GM20431 (cell line): ENCODE measurements around the gene KANK2.
"Not testable (repeated sequence)": the region's sequence is repeated elsewhere in the genome, so short reads cannot be mapped to it uniquely, and the experiment has no call there.

Experiments used
- in situ Hi-C: fragments of 300-500 bp; cut with MseI, MboI; formaldehyde crosslinking; loops from one replicate; pipeline ENCODE4 v1.15.0; 2020; ENCODE audit warnings: low sequenced_read_pairs; ENCODE audit not compliant: unreplicated experiment

KANK2 gene

GRCh38 chr19:11151181-11151580, 46.2 kb downstream of the KANK2 start:
- in situ Hi-C loops, result no loop called here

DNA sequence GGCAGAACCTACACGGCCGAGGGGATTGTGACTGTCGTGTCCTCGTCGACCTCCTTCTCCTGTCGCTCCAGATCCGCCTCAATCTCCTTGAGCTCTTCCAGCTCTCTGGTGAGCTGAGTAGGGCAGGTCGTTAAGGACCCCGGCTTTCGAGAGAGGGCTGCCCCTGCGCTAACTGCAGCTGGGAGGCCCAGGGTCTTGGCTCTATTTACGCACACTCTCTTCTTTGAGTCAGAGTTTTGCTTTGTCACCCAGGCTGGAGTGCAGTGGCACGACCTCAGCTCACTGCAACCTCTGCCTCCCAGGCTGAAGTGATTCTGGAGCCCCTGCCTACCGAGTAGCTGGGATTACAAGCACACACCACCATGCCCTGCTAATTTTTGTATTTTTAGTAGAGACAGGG, 49.3 kb downstream of the KANK2 start:
- in situ Hi-C loops, result no loop called here

- in situ Hi-C loops, result no loop called here
Observed at GRCh38 chr19:11145536-11145924, 51.8 kb downstream of the KANK2 start.

- in situ Hi-C loops, result no loop called here
Observed at GRCh38 chr19:11142528-11143171, 54.7 kb downstream of the KANK2 start.

DNA sequence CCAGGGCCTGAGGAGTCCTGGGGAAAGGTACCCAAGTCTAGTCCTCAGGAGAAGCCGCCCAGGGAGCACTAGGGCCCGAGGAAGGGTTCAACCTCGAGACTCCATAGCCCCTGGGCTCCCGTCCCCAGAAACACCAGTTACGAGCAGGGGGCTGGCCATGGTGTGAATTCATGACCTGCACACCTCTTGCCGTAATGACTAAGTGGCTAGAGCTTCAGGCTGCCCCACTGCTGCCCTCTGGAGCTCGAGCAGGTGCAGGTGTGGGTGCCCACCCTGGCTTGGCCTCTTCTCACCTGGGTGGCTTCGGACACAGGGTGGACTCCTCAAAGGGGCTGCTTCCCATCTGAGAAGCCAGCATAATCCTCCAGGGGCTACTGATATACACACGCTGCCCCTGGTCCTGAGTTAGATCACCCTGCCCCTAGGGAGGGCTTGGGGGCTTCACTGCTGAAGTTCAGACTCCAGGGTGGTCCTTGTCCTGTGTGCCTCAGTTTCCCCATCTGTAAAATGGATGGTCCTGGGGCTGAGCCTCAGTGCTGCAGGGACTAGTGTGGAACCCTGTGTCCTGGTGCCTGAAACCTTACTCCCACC, 55.3 kb downstream of the KANK2 start:
- in situ Hi-C loops, result no loop called here

DNA sequence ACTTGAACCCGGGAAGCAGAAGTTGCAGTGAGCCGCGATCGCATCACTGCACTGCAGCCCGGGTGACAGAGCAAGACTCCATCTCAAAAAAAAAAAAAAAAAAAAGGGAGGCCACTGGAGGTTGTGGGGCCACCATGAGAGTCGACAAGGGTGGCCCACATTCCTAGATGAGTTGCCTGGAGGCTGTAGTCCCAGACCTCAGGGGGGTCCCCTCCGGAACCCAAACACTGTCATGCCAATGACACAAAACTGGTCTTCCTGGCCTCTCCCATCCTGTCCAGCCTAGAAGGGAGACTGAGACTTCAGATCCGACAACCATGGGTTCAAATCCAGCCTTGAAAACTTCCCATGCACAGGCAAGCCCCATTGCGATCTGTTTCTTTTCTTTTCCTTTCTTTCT, 56.4 kb downstream of the KANK2 start:
- in situ Hi-C loops, result no loop called here

DNA sequence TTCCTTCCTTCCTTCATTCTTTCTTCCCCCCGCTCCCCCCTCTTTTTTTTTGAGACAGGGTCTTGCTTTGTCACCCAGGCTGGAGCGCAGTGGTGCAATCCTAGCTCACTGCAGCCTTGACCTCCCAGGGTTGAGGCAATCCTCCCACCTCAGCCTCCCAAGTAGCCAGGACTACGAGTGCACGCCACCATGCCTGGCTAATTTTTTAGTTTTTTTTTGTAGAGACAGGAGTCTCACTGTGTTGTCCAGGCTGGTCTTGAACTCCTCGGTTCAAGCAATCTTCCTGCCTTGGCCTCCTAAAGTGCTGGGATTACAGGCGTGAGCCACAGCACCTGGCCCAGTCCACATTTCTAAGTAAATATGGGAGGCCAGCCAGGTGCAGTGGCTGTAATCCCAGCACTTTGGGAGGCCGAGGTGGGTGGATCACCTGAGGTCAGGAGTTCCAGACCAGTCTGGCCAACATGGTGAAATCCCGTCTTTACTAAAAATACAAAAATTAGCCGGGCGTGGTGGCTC, 57.3 kb downstream of the KANK2 start:
- in situ Hi-C loops, result not testable (repeated sequence)

- in situ Hi-C loops, result no loop called here
Observed at GRCh38 chr19:11138601-11139300, 58.6 kb downstream of the KANK2 start.

- in situ Hi-C loops, result no loop called here
Observed at GRCh38 chr19:11137542-11138384, 59.6 kb downstream of the KANK2 start.

- in situ Hi-C loops, result no loop called here
Observed at GRCh38 chr19:11136400-11137101, 60.8 kb downstream of the KANK2 start.

DNA sequence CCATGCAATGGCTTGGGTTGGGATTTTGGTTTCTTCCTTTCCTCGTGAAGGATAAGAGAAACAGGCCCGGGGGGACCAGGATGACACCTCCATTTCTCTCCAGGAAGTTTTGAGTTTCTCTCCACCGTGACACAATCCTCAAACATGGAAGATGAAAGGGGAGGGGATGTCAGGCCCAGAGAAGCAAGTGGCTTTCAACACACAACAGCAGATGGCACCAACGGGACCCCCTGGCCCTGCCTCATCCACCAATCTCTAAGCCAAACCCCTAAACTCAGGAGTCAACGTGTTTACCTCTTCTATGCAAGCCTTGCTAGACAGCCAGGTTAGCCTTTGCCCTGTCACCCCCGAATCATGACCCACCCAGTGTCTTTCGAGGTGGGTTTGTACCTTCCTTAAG, 65.9 kb downstream of the KANK2 start:
- in situ Hi-C loops, result no loop called here

DNA sequence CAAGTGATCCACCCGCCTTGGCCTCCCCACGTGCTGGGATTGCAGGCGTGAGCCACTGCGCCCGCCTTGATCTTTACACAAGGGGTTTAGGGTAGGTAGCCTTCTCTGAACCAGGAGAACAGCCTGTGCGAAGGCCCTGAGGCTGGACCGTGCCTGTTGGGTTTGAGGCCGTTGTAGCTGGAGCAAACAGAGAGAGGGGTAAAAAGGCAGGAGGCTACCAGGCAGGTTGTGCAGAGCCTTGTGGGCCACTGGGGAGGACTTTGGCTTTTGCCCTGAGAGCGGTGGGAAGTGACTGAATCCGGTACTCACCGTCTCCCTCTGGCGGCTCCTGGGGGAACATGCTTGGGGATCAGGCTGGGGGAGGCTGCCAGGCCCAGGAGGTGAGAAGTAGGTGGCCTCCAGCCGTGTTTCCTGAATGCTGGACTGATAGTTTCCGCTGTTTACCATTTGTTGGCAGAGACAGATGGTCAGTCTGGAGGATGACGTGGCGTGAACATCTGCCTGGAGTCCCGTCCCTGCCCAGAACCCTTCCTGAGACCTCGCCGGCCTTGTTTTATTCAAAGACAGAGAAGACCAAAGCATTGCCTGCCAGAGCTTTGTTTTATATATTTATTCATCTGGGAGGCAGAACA, 66.4 kb downstream of the KANK2 start:
- in situ Hi-C loops, result no loop called here

DNA sequence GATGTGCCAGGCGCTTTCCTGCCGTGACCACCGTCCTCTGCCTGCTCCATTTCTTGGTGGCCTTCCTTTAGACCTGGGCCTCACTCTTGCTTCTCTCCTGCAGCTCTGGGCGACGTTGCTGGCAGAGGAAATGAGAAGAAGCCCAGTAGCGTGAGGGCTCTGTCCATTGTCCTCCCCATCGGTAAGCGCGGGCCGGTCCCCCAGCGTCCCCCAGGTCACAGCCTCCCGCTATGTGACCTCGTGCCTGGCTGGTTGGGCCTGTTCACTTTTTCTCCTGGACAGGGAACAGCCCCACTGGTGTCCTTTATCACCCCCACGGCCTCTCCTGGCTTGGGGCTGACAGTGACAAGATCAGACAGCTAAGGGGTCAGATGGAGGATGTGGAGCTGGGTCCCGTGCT, 69.4 kb downstream of the KANK2 start:
- in situ Hi-C loops, result loop anchor here (10.0 kb wide), 1 partner anchor 93 kb away; no protein-coding TSS in a partner anchor

- in situ Hi-C loops, result loop anchor here (10.0 kb wide), 1 partner anchor 91 kb away; no protein-coding TSS in a partner anchor
Observed at GRCh38 chr19:11125994-11126685, 71.2 kb downstream of the KANK2 start.

DNA sequence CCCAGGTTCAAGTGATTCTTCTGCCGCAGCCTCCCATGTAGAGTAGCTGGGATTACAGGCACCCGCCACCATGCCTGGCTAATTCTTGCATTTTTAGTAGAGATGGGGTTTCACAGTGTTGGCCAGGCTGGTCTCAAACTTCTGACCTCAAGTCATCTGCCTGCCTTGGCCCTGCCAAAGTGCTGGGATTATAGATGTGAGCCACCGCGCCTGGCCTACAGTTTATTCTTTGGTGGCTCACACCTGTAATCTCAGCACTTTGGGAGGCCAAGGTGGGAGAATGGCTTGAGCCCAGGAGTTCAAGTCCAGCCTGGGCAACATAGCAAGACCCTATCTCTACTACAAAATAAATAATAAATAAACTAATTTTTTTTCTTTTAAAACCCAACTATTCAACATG, 73.2 kb downstream of the KANK2 start:
- in situ Hi-C loops, result loop anchor here (10.0 kb wide), 1 partner anchor 89 kb away; no protein-coding TSS in a partner anchor

DNA sequence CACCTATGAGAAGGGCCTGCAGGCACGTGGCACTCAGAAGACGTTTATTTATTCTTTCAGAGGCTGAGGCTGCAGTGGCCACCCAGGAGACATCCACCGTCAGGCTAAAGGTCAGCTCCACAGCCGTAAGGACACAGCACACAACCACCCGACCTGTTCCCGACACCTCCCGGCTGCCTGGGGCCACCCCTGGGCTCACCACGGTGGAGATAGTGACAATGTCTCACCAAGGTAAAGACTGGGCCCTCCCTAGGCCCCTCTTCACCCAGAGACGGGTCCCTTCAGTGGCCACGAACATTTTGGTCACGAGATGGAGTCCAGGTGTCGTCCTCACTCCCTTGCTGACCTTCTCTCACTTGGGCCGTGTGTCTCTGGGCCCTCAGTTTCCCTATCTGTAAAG, 74.2 kb downstream of the KANK2 start:
- in situ Hi-C loops, result loop anchor here (10.0 kb wide), 1 partner anchor 88 kb away; no protein-coding TSS in a partner anchor

DNA sequence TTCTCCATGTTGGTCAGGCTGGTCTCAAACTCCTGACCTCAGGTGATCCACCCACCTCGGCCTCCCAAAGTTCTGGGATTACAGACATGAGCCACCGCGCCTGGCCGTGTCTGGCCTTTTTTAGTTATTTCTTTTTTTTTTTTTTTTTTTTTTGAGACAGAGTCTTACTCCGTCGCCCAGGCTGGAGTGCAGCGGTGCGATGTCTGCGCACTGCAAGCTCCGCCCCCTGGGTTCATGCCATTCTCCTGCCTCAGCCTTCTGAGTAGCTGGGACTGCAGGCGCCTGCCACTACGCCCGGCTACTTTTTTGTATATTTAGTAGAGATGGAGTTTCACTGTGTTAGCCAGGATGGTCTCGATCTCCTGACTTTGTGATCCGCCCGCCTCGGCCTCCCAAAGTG, 75.4 kb downstream of the KANK2 start:
- in situ Hi-C loops, result loop anchor here (10.0 kb wide), 1 partner anchor 87 kb away; no protein-coding TSS in a partner anchor

DNA sequence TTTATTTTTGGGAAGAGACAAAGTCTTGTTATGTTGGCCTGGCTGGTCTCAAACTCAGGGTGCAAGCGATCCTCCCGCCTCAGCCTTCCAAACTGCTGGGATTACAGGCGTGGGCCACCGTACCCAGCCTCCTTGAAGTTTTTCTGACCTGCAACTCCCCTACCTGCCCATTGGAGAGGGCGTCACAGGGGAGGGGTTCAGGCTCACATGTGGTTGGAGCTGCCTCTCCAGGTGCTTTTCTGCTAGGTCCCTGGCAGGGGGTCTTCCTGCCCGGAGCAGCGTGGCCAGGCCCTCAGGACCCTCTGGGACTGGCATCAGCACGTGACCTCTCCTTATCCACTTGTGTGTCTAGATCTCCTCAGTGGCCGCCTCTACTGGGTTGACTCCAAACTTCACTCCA, 80.8 kb downstream of the KANK2 start:
- in situ Hi-C loops, result no loop called here
